ENCODE data around the gene SLC38A4.

The SLC38A4 gene

GRCh38 chr12:46717868-46718267, 107.9 kb downstream of the SLC38A4 start:
- H3K4me3 Mint-ChIP-seq: no peak overlapping the region
- no peak overlapping the region for H3K27ac Mint-ChIP-seq (ENCODE audit: low read depth)
- H3K4me1 Mint-ChIP-seq: no peaks in the 10 kb centered on the region
- no peaks in the 10 kb centered on the region for H3K36me3 Mint-ChIP-seq (ENCODE audit: insufficient read depth)
- peaks cover 6% of the 10 kb centered on the region for H3K9me3 Mint-ChIP-seq
- no peak for DNase-seq (ENCODE audit: low spot score in 2 of 2)
- no peak for ATAC-seq (replicated peaks; ENCODE audit: extremely low read depth, poor library complexity, severe bottlenecking)
- peaks cover 15% of the 10 kb centered on the region for H3K27me3 Mint-ChIP-seq

DNA sequence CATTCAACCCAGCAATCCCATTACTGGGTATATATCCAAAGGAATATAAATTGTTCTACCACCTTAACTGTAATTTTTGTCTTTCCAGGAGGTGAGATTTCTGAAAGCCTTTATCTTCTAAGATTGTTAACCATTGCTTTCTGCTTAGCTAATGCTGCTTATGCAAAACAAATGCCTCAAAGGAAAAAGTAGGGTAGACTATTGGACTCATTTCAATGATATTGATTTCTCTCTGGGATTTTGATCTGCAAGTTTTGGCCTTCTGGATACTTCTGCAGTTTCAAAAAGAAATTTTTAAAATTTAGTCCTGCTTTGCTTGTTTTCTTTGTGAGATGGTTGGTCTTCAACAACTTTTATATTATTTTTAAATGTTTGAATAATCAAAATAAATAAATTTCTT, 108.6 kb downstream of the SLC38A4 start:
- Mint-ChIP-seq H3K36me3 (ENCODE audit: insufficient read depth) (no peaks in the 10 kb centered on the region), H3K4me1 (no peaks in the 10 kb centered on the region), H3K9me3 (peaks cover 6% of the 10 kb centered on the region), H3K27ac (ENCODE audit: low read depth) (no peak overlapping the region), H3K4me3 (no peak overlapping the region), H3K27me3 (peaks cover 15% of the 10 kb centered on the region)
- ATAC-seq (replicated peaks; ENCODE audit: extremely low read depth, poor library complexity, severe bottlenecking) (no peak), DNase-seq (ENCODE audit: low spot score in 2 of 2) (no peak)

All from central memory CD8-positive, alpha-beta T cell (primary cell).